Hematopoietic multipotent progenitor cell treated with erythropoietin and hydrocortisone succinate and interleukin-3 and kit ligand, for 6 days (in vitro differentiated cells): ENCODE measurements around the gene GRIA1.
"Not testable (repeated sequence)": the region's sequence is repeated elsewhere in the genome, so short reads cannot be mapped to it uniquely, and the experiment has no call there.

Source experiments
- DNase-seq: peaks from one replicate; pipeline ENCODE4 v3.0.0-alpha.2; 2015

GRIA1 gene

GRCh38 chr5:153791339-153791738 lies 300.9 kb downstream of the GRIA1 start:
- no peak for DNase-seq

- DNase-seq = no peak
Observed at GRCh38 chr5:153792305-153792704, 301.8 kb downstream of the GRIA1 start.

- DNase-seq = no peak
Observed at GRCh38 chr5:153793699-153794098, 303.2 kb downstream of the GRIA1 start.

- DNase-seq = no peak
Observed at GRCh38 chr5:153794327-153794726, 303.9 kb downstream of the GRIA1 start.

GRCh38 chr5:153796527-153796926 lies 306.1 kb downstream of the GRIA1 start:
- no peak for DNase-seq

GRCh38 chr5:153797484-153797883 lies 307.0 kb downstream of the GRIA1 start:
- no peak for DNase-seq

GRCh38 chr5:153798830-153799229 lies 308.4 kb downstream of the GRIA1 start:
- DNase-seq = no peak

GRCh38 chr5:153799466-153799865 lies 309.0 kb downstream of the GRIA1 start:
- no peak for DNase-seq

GRCh38 chr5:153802050-153802821 lies 311.8 kb downstream of the GRIA1 start:
- DNase-seq = no peak

- DNase-seq = no peak
Observed at GRCh38 chr5:153807801-153808200, 317.3 kb downstream of the GRIA1 start.

- no peak for DNase-seq
Observed at GRCh38 chr5:153809166-153809565, 318.7 kb downstream of the GRIA1 start.

GRCh38 chr5:153813901-153814300 lies 323.4 kb downstream of the GRIA1 start:
- no peak for DNase-seq

GRCh38 chr5:153816870-153817269 lies 326.4 kb downstream of the GRIA1 start:
- no peak for DNase-seq

- no peak for DNase-seq
Observed at GRCh38 chr5:153818626-153819025, 328.2 kb downstream of the GRIA1 start.

- DNase-seq = no peak
Observed at GRCh38 chr5:153823036-153823435, 332.6 kb downstream of the GRIA1 start.

GRCh38 chr5:153824909-153825308 lies 334.4 kb downstream of the GRIA1 start:
- DNase-seq = no peak

GRCh38 chr5:153827397-153827796 lies 336.9 kb downstream of the GRIA1 start:
- peak; percentile 8 for DNase-seq

GRCh38 chr5:153829510-153830065 lies 339.1 kb downstream of the GRIA1 start:
- no peak for DNase-seq

- DNase-seq = peak; percentile 57
Observed at GRCh38 chr5:153831973-153832372, 341.5 kb downstream of the GRIA1 start.

- no peak for DNase-seq
Observed at GRCh38 chr5:153835891-153836515, 345.5 kb downstream of the GRIA1 start.

GRCh38 chr5:153849303-153850113 lies 359.0 kb downstream of the GRIA1 start:
- DNase-seq = not testable (repeated sequence)

- DNase-seq = no peak
Observed at GRCh38 chr5:153860195-153860886, 369.9 kb downstream of the GRIA1 start.

GRCh38 chr5:153862906-153863305 lies 372.4 kb downstream of the GRIA1 start:
- DNase-seq = not testable (repeated sequence)
